Panc1 (cell line): ENCODE data around the gene METTL15.

ENCODE experiments used
- CTCF ChIP-seq: fragments of 450-650 bp; IDR thresholded peaks from 2 replicates; pipeline ENCODE4 v1.5.1; 2017; ENCODE audit warnings: mild to moderate bottlenecking
- POLR2AphosphoS5 ChIP-seq: IDR thresholded peaks from 2 replicates; pipeline ENCODE4 v1.6.1; 2012; ENCODE audit warnings: mild to moderate bottlenecking, low read depth, low read length, moderate library complexity
- REST ChIP-seq, 2 experiments: IDR thresholded peaks; 2 replicates each; pipeline ENCODE4 v1.6.1; 2011 to 2012; ENCODE audit warnings: low read depth in 2 of 2, control low read depth in 1 of 2, low read length in 1 of 2, mild to moderate bottlenecking in 1 of 2, moderate library complexity in 1 of 2; ENCODE audit not compliant: insufficient read depth in 1 of 2
- SIN3A ChIP-seq: IDR thresholded peaks from 2 replicates; pipeline ENCODE4 v1.6.1; 2012; ENCODE audit warnings: low read depth, mild to moderate bottlenecking, low read length, moderate library complexity, borderline replicate concordance; ENCODE audit not compliant: insufficient read depth

- TF ChIP-seq POLR2AphosphoS5, result no peak
- no peak for TF ChIP-seq CTCF
- TF ChIP-seq REST (IDR thresholded peaks at IDR 0.05; ENCODE audit: insufficient read depth in 1 of 2, low read depth in 2 of 2, low read length in 1 of 2), result no peak
- TF ChIP-seq SIN3A, result no peak
These were observed 32.7 kb downstream of the METTL15 start for GRCh38 chr11:28140689-28141455.
